Stimulated activated CD8-positive, alpha-beta memory T cell treated with anti-CD3 and anti-CD28 coated beads, Interleukin-7, amount 100 ng/mL, for 1 hour (primary cell): Measurements from ENCODE around the gene DAAM2.
A peak's percentile ranks its signal among the peaks of the same experiment; 100 is the strongest.

ENCODE experiments used
- DNase-seq, 2 donors: peaks; one replicate each; pipeline ENCODE4 v3.0.0-alpha.2; 2020; ENCODE audit warnings: low read depth in 2 of 2

Gene DAAM2

GRCh38 chr6:39929733-39930461, 137.7 kb downstream of the DAAM2 start:
- no peak for DNase-seq

GRCh38 chr6:39930540-39930939, 138.4 kb downstream of the DAAM2 start:
- no peak for DNase-seq

GRCh38 chr6:39931607-39932006, 139.4 kb downstream of the DAAM2 start:
- DNase-seq: no peak

- DNase-seq: no peak
Measured at GRCh38 chr6:39932386-39932910, 140.3 kb downstream of the DAAM2 start.

- DNase-seq: no peak
Measured at GRCh38 chr6:39933669-39934130, 141.5 kb downstream of the DAAM2 start.

- DNase-seq: peak in 1 of 2 donors; percentile 7
Measured at GRCh38 chr6:39934131-39934757, 142.1 kb downstream of the DAAM2 start, which contains the start of gene MOCS1. TSS of gene MOCS1 (minus strand) at chr6:39934462. CDS start at chr6:39934417, 45 bp downstream.

- no peak for DNase-seq
Measured at GRCh38 chr6:39935241-39935640, 143.1 kb downstream of the DAAM2 start.

- DNase-seq: no peak
Measured at GRCh38 chr6:39936857-39937256, 144.7 kb downstream of the DAAM2 start.

GRCh38 chr6:39937686-39938333, 145.6 kb downstream of the DAAM2 start:
- DNase-seq: no peak

GRCh38 chr6:39938773-39939654, 146.8 kb downstream of the DAAM2 start:
- DNase-seq: no peak

GRCh38 chr6:39941138-39941537, 149.0 kb downstream of the DAAM2 start:
- no peak for DNase-seq

GRCh38 chr6:39941820-39942219, 149.6 kb downstream of the DAAM2 start:
- DNase-seq: no peak

GRCh38 chr6:39942903-39943580, 150.9 kb downstream of the DAAM2 start:
- DNase-seq: no peak

- DNase-seq: no peak
Measured at GRCh38 chr6:39945626-39946025, 153.4 kb downstream of the DAAM2 start.

- DNase-seq: no peak
Measured at GRCh38 chr6:39947611-39948068, 155.5 kb downstream of the DAAM2 start.

GRCh38 chr6:39948199-39948791, 156.1 kb downstream of the DAAM2 start:
- DNase-seq: no peak

- no peak for DNase-seq
Measured at GRCh38 chr6:39950125-39950720, 158.0 kb downstream of the DAAM2 start.

- DNase-seq: no peak
Measured at GRCh38 chr6:39951191-39951590, 159.0 kb downstream of the DAAM2 start.

GRCh38 chr6:39951716-39952115, 159.5 kb downstream of the DAAM2 start:
- DNase-seq: no peak

- no peak for DNase-seq
Measured at GRCh38 chr6:39952167-39952566, 160.0 kb downstream of the DAAM2 start.
